ENCODE measurements around the gene SFXN1.
"Not testable (repeated sequence)": the region's sequence is repeated elsewhere in the genome, so short reads cannot be mapped to it uniquely, and the experiment has no call there.

SFXN1 gene

DNA sequence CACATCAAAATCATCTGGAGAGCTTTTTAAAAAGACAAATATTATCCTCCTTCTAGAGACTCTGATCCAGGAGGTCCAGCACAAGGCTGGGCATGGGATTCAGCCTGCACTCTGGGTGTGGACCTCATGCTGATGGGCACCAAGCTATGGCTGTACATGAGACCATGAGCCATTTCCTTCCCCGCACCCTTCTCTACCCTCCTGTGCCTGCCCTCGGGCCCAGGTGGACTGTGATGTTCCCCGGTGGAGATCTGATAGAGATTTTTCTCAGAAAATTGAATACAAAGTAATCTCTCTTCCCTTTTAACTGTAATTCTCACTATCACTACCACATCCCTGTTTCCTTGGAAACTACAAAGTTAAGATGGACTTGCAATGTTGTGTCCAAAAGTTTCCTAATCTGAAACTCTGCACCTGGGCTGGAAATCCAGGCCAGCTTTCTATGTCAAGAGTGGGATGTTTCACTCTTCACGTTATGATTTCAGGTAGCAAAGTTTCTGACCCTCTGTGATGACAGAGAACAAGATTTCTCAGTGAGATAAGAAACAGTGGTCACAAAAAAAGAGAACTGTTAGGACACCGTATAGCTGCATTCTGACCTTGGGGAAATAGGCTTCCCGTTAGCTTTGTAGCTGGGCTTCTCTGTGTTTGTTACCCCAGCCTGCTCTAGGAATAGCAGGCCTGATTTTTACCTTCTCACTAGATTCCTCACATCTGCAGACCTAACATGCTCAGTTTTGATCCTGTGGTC is 11.5 kb downstream of the SFXN1 start:
- FAIRE-seq (no peak), DNase-seq (ENCODE audit: extremely low spot score, insufficient read length, low read depth) (no peak)

DNA sequence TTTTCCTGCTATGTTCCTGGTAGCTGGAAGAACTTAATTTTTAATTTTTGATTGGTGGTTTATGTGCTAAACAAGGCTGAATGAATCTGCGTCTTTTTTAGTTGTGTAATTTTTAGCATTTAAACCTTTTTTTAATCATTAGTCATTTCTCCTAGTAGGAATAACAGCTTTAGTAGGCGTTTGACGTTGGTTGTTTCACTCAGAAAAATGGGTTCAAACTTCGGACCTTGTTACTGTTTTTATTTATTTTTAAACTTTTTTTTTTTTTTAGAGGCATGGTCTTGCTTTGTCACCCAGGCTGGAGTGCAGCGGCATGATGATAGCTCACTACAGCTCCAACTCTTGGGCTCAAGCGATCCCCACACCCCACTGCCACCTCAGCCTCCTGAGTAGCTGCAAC is 12.9 kb downstream of the SFXN1 start:
- FAIRE-seq (no peak), DNase-seq (ENCODE audit: extremely low spot score, insufficient read length, low read depth) (no peak)

- DNase-seq (ENCODE audit: extremely low spot score, insufficient read length, low read depth) (no peak), FAIRE-seq (no peak)
Measured at GRCh38 chr5:175493260-175493659, 14.9 kb downstream of the SFXN1 start.

DNA sequence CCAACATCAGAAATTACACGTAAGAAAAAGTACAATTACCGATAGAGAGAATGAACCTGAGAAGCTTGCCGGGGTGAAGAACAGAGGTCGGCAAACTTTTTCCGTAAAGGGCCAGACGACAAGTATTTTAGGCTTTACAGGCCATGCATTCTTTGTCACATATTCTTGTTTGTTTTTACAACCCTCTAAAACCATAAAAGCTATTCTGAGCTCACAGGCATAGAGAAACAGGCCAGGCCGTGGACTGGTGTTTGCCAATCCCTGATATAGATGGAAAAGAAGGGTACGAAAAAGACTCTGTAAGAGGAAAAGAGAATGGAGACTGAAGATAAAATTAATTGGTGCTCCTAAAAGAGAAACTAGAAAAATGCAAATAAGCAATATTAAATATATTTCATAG is 15.4 kb downstream of the SFXN1 start:
- DNase-seq (ENCODE audit: extremely low spot score, insufficient read length, low read depth) (no peak), FAIRE-seq (no peak)

DNA sequence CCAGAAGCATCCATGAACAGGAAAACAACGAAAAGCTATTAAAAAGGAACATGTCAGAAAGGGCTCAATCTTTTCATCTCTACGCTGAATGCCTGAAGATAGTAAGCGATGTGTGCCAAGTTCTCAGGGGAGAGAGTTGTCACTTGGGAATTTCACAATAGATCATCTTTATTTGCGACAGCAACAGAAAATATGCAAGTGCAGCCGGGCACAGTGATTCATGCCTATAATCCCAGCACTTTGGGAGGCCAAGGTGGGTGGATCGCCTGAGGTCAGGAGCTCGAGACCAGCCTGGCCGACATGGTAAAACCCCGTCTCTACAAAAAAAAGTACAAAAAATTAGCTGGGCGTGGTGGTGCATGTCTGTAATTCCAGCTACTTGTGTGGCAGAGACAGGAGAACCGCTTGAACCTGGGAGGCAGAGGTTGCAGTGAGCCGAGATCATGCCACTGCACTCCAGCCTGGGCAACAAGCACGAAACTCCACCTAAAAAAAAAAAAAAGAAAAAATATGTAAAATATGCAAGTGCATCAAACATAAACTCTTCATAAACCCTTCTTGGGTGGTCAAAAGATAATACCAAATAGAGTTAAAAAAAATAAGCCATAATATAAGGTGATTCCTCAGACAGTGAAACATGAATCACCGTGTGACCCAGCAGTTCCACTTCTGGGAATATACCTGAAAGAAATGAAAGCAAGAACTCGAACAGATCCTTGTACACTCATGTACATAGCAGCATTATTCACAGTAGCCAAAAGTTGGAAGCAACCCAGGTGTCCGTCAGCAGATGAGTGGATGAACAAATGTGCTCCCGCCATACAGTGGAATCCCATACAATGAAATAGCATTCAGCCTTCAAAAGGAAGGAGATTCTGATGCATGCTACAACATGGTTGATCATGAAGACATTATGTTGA is 16.2 kb downstream of the SFXN1 start:
- DNase-seq (ENCODE audit: extremely low spot score, insufficient read length, low read depth): no peak
- FAIRE-seq: no peak

GRCh38 chr5:175501759-175502158 is 23.4 kb downstream of the SFXN1 start:
- FAIRE-seq (no peak), DNase-seq (ENCODE audit: extremely low spot score, insufficient read length, low read depth) (no peak)

GRCh38 chr5:175507671-175508070 is 29.3 kb downstream of the SFXN1 start:
- peak; percentile 41 for FAIRE-seq
- DNase-seq (ENCODE audit: extremely low spot score, insufficient read length, low read depth): not testable (repeated sequence)

DNA sequence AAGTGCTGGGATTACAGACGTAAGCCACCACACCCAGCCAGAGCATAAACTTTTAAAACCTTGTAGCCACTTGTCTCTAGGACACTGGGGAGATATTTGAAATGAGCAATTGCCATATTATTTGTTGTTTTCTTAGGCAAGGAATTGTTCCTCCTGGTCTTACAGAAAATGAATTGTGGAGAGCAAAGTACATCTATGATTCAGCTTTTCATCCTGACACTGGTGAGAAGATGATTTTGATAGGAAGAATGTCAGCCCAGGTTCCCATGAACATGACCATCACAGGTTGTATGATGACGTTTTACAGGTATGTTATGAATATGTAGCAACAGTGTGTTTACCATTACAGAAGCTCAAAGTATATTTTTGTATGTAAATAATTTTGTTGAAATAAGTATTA is 30.5 kb downstream of the SFXN1 start:
- no peak for FAIRE-seq
- no peak for DNase-seq (ENCODE audit: extremely low spot score, insufficient read length, low read depth)

DNA sequence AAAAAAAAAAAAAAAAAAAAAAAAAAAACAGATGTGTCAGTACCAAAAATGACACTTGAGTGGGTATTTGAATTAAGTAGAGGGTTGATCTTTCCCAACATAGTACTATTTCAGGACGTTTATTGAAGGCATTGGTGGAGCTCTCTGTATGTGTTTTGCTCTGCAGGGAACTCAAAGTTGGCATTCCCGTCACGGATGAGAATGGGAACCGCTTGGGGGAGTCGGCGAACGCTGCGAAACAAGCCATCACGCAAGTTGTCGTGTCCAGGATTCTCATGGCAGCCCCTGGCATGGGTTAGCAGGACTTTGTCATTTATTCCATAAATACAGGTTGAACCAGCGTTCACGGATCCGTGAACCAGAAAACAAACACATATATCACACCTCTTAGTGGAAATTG is 34.9 kb downstream of the SFXN1 start:
- FAIRE-seq (no peak), DNase-seq (ENCODE audit: extremely low spot score, insufficient read length, low read depth) (no peak)

- FAIRE-seq: no peak
- no peak for DNase-seq (ENCODE audit: extremely low spot score, insufficient read length, low read depth)
Measured at GRCh38 chr5:175513726-175514125, 35.4 kb downstream of the SFXN1 start.

DNA sequence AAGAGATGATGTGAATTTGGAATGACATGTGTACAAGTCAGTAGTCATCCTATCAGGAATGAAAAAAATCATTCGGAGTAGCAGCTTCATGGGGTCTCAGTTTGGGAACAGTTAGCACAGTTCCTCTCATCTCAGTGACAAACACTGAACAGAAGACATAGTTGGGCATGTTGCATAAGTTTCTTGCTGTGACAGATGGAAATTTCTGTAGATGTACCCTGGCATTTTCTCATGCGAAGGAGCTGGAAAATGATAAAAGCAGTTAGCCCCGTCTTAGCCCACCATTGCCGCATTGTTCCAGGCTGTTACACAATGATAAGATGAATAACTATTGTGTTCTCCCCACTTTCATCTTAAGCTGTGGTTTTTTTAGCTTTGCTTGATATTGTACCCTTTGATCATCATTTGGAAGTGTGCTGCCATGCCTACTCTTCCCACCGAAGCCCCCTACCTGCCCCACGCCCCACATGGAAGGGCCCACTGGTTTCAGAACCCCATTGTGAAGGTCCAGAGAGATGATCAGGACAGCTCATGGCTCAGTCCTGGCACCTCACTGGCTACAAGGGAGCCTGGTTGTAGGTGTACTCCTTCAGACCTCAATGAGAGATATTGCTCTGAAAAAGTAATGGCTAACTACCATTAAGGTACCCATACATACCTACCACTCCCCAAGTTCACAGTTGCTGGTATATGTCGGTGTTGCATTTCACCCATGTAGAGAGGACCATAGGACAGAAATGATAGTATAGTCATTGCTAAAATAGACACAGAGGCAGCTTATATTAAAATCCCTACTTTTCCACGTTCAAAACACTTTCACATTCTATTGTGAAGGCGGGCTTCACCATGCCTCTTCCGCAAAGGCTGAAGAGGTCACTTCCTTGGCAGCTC is 38.8 kb downstream of the SFXN1 start:
- FAIRE-seq: no peak
- DNase-seq (ENCODE audit: extremely low spot score, insufficient read length, low read depth): no peak

DNA sequence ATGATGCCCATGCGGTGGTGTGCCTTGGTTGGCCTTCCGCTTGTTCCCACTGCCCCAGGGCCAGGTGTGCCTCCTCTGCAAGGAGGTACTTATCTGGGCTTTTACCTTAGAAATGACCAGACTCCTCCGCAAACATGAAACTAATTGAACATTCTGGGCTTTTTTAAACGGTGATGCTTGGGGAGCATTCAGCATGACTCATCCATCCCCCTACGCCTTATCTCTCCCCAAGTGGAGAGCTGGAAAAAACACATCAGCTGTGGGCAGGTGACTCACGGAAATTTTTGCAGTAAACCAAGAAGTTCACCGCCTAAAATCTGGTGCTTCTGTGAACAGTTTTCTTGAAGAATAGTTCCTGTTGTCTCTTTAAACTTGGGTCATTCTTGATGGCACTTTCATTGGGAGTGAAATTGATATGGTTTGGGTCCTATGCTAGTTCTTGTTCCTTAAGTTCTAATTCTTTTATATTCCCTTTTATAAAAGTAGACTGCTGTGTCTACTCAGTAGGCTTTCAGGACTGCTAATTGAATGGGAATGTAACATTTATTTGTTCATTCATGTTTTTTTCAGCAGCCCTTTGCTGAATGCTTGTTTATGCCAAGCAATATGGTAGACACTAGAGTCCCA is 39.6 kb downstream of the SFXN1 start:
- FAIRE-seq: no peak

GRCh38 chr5:175519006-175519405 is 40.6 kb downstream of the SFXN1 start:
- DNase-seq (ENCODE audit: extremely low spot score, insufficient read length, low read depth): no peak
- FAIRE-seq: no peak

More for the DNA sequence above, 39.6 kb downstream of the SFXN1 start:
- no peak for DNase-seq (ENCODE audit: extremely low spot score, insufficient read length, low read depth)

DNA sequence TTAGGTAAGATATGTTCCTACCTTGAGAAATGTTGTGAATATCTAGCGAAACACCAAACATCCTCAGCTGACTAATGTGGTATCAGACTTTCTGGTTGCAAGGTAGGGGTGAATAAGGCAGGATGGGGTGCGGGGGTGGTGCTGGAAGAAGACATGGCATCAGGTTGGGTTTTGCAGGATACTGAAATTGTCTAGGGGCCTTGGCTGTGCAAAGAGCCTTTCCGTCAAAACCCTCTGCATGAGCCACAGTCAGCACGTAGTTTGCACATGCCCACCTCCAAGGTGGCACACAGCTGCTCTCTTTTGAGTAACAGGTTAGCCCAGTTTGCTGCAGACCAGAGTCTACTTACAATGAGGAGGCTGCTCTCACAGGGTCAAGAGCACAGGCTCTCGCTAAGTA is 42.0 kb downstream of the SFXN1 start:
- DNase-seq (ENCODE audit: extremely low spot score, insufficient read length, low read depth) (no peak), FAIRE-seq (no peak)

DNA sequence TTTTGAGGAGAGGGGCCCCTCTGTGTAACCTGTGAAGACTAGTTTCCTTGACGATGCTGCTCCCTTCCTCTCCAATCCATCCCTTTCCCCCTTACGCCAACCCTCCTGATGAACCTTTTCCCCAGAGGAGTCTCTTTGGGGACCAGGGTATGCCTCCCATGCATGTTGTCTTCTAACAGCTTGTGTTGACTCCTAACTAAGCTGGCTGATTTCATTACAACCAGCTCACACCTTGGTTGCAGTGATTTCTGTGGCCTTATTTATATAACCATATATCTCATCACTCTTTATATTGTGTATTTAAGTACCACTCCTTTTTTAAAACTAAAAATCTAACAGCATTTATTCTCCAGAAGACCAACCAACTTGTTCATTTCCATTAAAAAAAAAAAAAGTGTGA is 42.5 kb downstream of the SFXN1 start:
- DNase-seq (ENCODE audit: extremely low spot score, insufficient read length, low read depth): no peak
- no peak for FAIRE-seq

DNA sequence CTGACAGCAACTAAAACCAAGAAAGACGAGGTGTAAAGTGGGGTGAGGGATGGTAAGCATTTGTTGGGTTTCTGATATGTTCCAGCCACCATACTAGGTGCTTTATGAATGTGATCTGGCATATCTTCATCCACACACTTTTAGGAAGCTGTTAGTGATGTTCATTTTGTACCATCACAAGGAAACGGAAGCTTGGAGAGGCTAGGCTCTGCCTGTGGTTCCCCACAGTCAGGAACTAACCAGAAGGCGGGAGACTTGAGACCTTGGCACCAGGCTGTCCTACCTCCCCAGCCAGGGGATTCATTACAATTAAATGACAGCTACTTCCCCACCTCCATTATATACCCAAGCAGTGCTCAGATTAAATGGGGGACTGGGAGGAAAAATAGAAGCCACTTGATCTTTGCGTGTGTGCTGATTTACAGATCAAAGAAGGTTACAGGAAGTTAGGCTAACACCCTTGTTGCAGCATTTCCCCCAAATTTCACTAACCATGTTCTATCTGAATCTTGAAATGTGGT is 43.0 kb downstream of the SFXN1 start:
- no peak for DNase-seq (ENCODE audit: extremely low spot score, insufficient read length, low read depth)
- no peak for FAIRE-seq

GRCh38 chr5:175523292-175523691 is 44.9 kb downstream of the SFXN1 start:
- FAIRE-seq (no peak), DNase-seq (ENCODE audit: extremely low spot score, insufficient read length, low read depth) (no peak)

GRCh38 chr5:175524211-175524610 is 45.9 kb downstream of the SFXN1 start:
- DNase-seq (ENCODE audit: extremely low spot score, insufficient read length, low read depth) (no peak), FAIRE-seq (no peak)

DNA sequence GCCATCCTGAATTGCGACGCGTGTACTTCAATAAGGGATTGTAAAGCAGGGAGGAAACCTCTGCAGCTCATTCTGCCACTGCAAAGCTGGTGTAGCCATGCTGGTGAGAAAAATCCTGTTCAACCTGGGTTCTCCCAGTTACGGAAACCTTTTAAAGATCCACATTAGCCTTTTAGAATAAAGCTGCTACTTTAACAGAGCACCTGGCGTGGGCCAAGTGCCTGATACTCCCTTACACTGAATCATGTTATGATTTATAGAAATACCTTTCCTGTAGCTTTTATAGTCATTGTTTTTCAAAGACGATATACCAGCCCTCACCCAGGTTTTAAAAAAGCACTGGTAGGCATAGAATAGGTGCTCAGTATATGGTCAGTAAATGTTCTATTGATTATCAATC is 48.3 kb downstream of the SFXN1 start:
- no peak for FAIRE-seq
- no peak for DNase-seq (ENCODE audit: extremely low spot score, insufficient read length, low read depth)

DNA sequence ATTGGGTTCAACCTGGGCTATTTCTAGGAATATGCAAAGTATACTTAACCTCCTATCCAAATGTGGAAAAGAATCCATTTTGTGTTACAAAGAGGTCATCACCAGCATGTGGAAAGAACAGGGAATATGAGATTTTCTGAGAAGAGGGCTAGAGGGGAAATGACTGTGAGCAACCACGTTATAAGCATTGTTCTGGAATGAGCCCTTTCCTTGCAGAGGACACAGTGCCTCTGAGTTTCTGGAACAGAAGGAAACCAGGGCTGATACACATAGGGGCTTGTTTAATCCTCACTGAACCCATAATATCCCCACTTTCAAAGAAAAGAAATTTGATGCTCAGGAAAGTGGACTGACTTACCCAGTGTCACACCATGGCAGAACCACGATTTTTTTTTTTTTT is 53.0 kb downstream of the SFXN1 start:
- FAIRE-seq (no peak), DNase-seq (ENCODE audit: extremely low spot score, insufficient read length, low read depth) (no peak)
